Loucy (cell line): ENCODE data around the gene SPSB1.

Experiments
- EZH2phosphoT487 ChIP-seq: fragments of 200-600 bp; IDR thresholded peaks from 2 replicates; pipeline ENCODE4 v1.6.1; 2018; ENCODE audit warnings: antibody characterized with exemption, mild to moderate bottlenecking, moderate library complexity, borderline replicate concordance
- TF ChIP-seq, protein P1 (sequence below): fragments of 200-600 bp; sonication (generic); conservative IDR thresholded peaks from 2 replicates; pipeline ENCODE4 v1.5.1; 2014; ENCODE audit warnings: mild to moderate bottlenecking, antibody characterized with exemption, low read length

GRCh38 chr1:9338397-9339246 lies 45.9 kb downstream of the SPSB1 start:
- TF ChIP-seq, protein P1, sequence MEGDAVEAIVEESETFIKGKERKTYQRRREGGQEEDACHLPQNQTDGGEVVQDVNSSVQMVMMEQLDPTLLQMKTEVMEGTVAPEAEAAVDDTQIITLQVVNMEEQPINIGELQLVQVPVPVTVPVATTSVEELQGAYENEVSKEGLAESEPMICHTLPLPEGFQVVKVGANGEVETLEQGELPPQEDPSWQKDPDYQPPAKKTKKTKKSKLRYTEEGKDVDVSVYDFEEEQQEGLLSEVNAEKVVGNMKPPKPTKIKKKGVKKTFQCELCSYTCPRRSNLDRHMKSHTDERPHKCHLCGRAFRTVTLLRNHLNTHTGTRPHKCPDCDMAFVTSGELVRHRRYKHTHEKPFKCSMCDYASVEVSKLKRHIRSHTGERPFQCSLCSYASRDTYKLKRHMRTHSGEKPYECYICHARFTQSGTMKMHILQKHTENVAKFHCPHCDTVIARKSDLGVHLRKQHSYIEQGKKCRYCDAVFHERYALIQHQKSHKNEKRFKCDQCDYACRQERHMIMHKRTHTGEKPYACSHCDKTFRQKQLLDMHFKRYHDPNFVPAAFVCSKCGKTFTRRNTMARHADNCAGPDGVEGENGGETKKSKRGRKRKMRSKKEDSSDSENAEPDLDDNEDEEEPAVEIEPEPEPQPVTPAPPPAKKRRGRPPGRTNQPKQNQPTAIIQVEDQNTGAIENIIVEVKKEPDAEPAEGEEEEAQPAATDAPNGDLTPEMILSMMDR, result no peak
- no peak for TF ChIP-seq EZH2phosphoT487
